ELF-1 (cell line): ENCODE data around the gene UEVLD.

Experiments used
- DNase-seq: peaks from one replicate; pipeline ENCODE4 v3.0.0-alpha.2; 2016; ENCODE audit warnings: low read depth, low spot score

UEVLD gene

GRCh38 chr11:18501629-18502028 lies 86.9 kb downstream of the UEVLD start:
- DNase-seq, result no peak

GRCh38 chr11:18498039-18498438 lies 90.5 kb downstream of the UEVLD start:
- DNase-seq, result no peak

- no peak for DNase-seq
These were observed 92.8 kb downstream of the UEVLD start for GRCh38 chr11:18495703-18496102.

- DNase-seq, result no peak
These were observed 93.3 kb downstream of the UEVLD start for GRCh38 chr11:18495271-18495670.

GRCh38 chr11:18493310-18493709 lies 95.2 kb downstream of the UEVLD start:
- no peak for DNase-seq

- no peak for DNase-seq
These were observed 95.6 kb downstream of the UEVLD start for GRCh38 chr11:18492888-18493287.

- DNase-seq, result no peak
These were observed 96.6 kb downstream of the UEVLD start for GRCh38 chr11:18491924-18492323.

GRCh38 chr11:18490736-18491485 lies 97.6 kb downstream of the UEVLD start:
- no peak for DNase-seq

- DNase-seq, result no peak
These were observed 98.2 kb downstream of the UEVLD start for GRCh38 chr11:18490319-18490718.

- no peak for DNase-seq
These were observed 102.5 kb downstream of the UEVLD start for GRCh38 chr11:18485913-18486528.
